ENCODE results near the gene PCBP3. TPM values are rescaled to one million over a fixed set of nuclear protein-coding genes. Genes with fewer than 3 reads are reported as not detected.

Gene PCBP3
- total and polyA plus RNA-seq, 10 of the 15 experiments (the other 5 are each of a cell fraction or from before 2014, with no cell fraction given) = 0.09 to 1.3 (median 0.46) TPM; not detected in 3

- TF ChIP-seq REST (IDR thresholded peaks at IDR 0.05; ENCODE audit: low read depth, low read length) (no peak), KLF5 (IDR thresholded peaks at IDR 0.05; ENCODE audit: partially characterized antibody) (no peak), ZNF687 (IDR thresholded peaks at IDR 0.05) (no peak), WRNIP1 (IDR thresholded peaks at IDR 0.05; ENCODE audit: borderline replicate concordance, low read depth, low read length) (no peak), NKRF (conservative IDR thresholded peaks at IDR 0.05) (no peak), POU2F2 (IDR thresholded peaks at IDR 0.05; ENCODE audit: borderline replicate concordance, low read depth, low read length) (no peak), HDAC2 (IDR thresholded peaks at IDR 0.05) (no peak)
Observed at GRCh38 chr21:45630066-45630694, 13.3 kb upstream of the PCBP3 start (continued).

Data from GM12878 (cell line).